Measurements from ENCODE around the gene MNS1. TPM values are rescaled to one million over a fixed set of nuclear protein-coding genes. Genes with fewer than 3 reads are reported as not detected.

Gene MNS1
- total and polyA plus RNA-seq, 2 of the 13 experiments (the other 11 are each of a cell fraction or from before 2014, with no cell fraction given): 0.22 to 1.7 TPM

GRCh38 chr15:56460947-56461346, 4.0 kb downstream of the MNS1 start:
- POLR2A ChIA-PET: no interaction called here
- Histone ChIP-seq H3K27me3 (ENCODE audit: control insufficient read depth in 1 of 2, insufficient read depth in 2 of 2, low read length in 2 of 2) (no peaks in the 10 kb centered on the region), H3K79me2 (ENCODE audit: insufficient read depth, low read length) (no peaks in the 10 kb centered on the region), H3K9me3 (ENCODE audit: low read length) (no peaks in the 10 kb centered on the region), H3K36me3 (replicated peaks in 1 of 2; ENCODE audit: control insufficient read depth in 1 of 2, insufficient read depth in 2 of 2, low read length in 2 of 2) (no peaks in the 10 kb centered on the region), H3K4me3 (replicated peaks in 1 of 3; ENCODE audit: insufficient read depth in 1 of 3, low read depth in 2 of 3, low read length in 3 of 3) (no peak overlapping the region), H3K27ac (ENCODE audit: extremely low read length, insufficient read depth, low read length) (no peak overlapping the region), H3K4me2 (ENCODE audit: low read depth, low read length) (no peak overlapping the region), H2AFZ (ENCODE audit: low read length) (no peak overlapping the region), H3K4me1 (ENCODE audit: insufficient read depth, low read length) (peaks cover 12% of the 10 kb centered on the region; the same call in 1 of the 2 replicates), H3K9ac (ENCODE audit: insufficient read depth, low read depth, low read length) (no peak overlapping the region), H4K20me1 (ENCODE audit: insufficient read depth, low read length) (no peaks in the 10 kb centered on the region)
- ATAC-seq (no peak), FAIRE-seq (no peak), DNase-seq (ENCODE audit: low spot score) (no peak)
- in situ Hi-C loops (cut with HindIII; ENCODE audit: extremely low pct_ligation_motif_present, low pct_unique_long_range_greater_than_20kb) (no loop called here), intact Hi-C loops (cut with micrococcal nuclease; ENCODE audit: unreplicated experiment) (no loop called here)
- no peak for TF ChIP-seq ZNF549 (CRISPR knock-in tag; IDR thresholded peaks at IDR 0.05)
- no peak for TF ChIP-seq ZBTB8A (CRISPR knock-in tag; IDR thresholded peaks at IDR 0.05; ENCODE audit: borderline replicate concordance, low read depth)
- no peak for TF ChIP-seq ZNF337 (CRISPR knock-in tag; IDR thresholded peaks at IDR 0.05; ENCODE audit: borderline replicate concordance, low read depth)
- no peak for TF ChIP-seq ZNF230 (CRISPR knock-in tag; IDR thresholded peaks at IDR 0.05)
- no peak for TF ChIP-seq ZBTB20 (CRISPR knock-in tag; IDR thresholded peaks at IDR 0.05; ENCODE audit: borderline replicate concordance, low read depth)
- TF ChIP-seq TSC22D2 (CRISPR knock-in tag; IDR thresholded peaks at IDR 0.05; ENCODE audit: borderline replicate concordance): no peak
- no peak for TF ChIP-seq YY1 (IDR thresholded peaks at IDR 0.05; ENCODE audit: insufficient read depth, insufficient replicate concordance, low read depth, low read length)
- CTCF ChIA-PET (ENCODE audit: low intra/inter-chr PET ratio, low total read pairs): no interaction called here
- BruUV-seq (replicated peaks): no TSS peak
- 84% methylated on average over 2 of the region's 2 CpGs for WGBS (ENCODE audit: low lambda C conversion rate)

- H3K27ac ChIP-seq (ENCODE audit: extremely low read length, insufficient read depth, low read length): no peak overlapping the region
- FAIRE-seq (no peak), ATAC-seq (no peak), DNase-seq (ENCODE audit: low spot score) (no peak)
- H3K27me3 ChIP-seq (ENCODE audit: control insufficient read depth in 1 of 2, insufficient read depth in 2 of 2, low read length in 2 of 2): no peaks in the 10 kb centered on the region
- no peaks in the 10 kb centered on the region for H4K20me1 ChIP-seq (ENCODE audit: insufficient read depth, low read length)
- intact Hi-C loops (cut with micrococcal nuclease; ENCODE audit: unreplicated experiment) (no loop called here), in situ Hi-C loops (cut with HindIII; ENCODE audit: extremely low pct_ligation_motif_present, low pct_unique_long_range_greater_than_20kb) (no loop called here)
- H3K4me3 ChIP-seq (replicated peaks in 1 of 3; ENCODE audit: insufficient read depth in 1 of 3, low read depth in 2 of 3, low read length in 3 of 3): no peak overlapping the region
- POLR2A ChIA-PET: no interaction called here
- WGBS (ENCODE audit: low lambda C conversion rate): 27% methylated on average over 1 of the region's 1 CpG
- no peaks in the 10 kb centered on the region for H3K36me3 ChIP-seq (replicated peaks in 1 of 2; ENCODE audit: control insufficient read depth in 1 of 2, insufficient read depth in 2 of 2, low read length in 2 of 2)
- H3K4me1 ChIP-seq (ENCODE audit: insufficient read depth, low read length): peaks cover 12% of the 10 kb centered on the region; the same call in 1 of the 2 replicates
- H3K9me3 ChIP-seq (ENCODE audit: low read length): no peaks in the 10 kb centered on the region
- no peak overlapping the region for H2AFZ ChIP-seq (ENCODE audit: low read length)
- H3K9ac ChIP-seq (ENCODE audit: insufficient read depth, low read depth, low read length): no peak overlapping the region
- CTCF ChIA-PET (ENCODE audit: low intra/inter-chr PET ratio, low total read pairs): no interaction called here
- H3K4me2 ChIP-seq (ENCODE audit: low read depth, low read length): no peak overlapping the region
- no peaks in the 10 kb centered on the region for H3K79me2 ChIP-seq (ENCODE audit: insufficient read depth, low read length)
- no TSS peak for BruUV-seq (replicated peaks)
- TF ChIP-seq NCOA2 (CRISPR knock-in tag; IDR thresholded peaks at IDR 0.05) (no peak), KDM3A (CRISPR knock-in tag; IDR thresholded peaks at IDR 0.05; ENCODE audit: low read depth) (no peak), HNRNPLL (IDR thresholded peaks at IDR 0.05; ENCODE audit: low read depth, low read length, poor library complexity, severe bottlenecking) (no peak), ZNF251 (CRISPR knock-in tag; IDR thresholded peaks at IDR 0.05) (no peak), FOXK1 (CRISPR knock-in tag; IDR thresholded peaks at IDR 0.05; ENCODE audit: borderline replicate concordance, low read depth) (no peak), RFX5 (IDR thresholded peaks at IDR 0.05; ENCODE audit: low read depth, low read length) (no peak), SP5 (CRISPR knock-in tag; IDR thresholded peaks at IDR 0.05; ENCODE audit: borderline replicate concordance, low read depth) (no peak), STAT6 (CRISPR knock-in tag; IDR thresholded peaks at IDR 0.05; ENCODE audit: borderline replicate concordance) (no peak), ZFY (CRISPR knock-in tag; IDR thresholded peaks at IDR 0.05) (no peak), ZNF530 (CRISPR knock-in tag; IDR thresholded peaks at IDR 0.05; ENCODE audit: low read depth) (no peak), SCMH1 (CRISPR knock-in tag; IDR thresholded peaks at IDR 0.05; ENCODE audit: borderline replicate concordance) (no peak), HOXD1 (CRISPR knock-in tag; IDR thresholded peaks at IDR 0.05) (no peak), ZNF335 (CRISPR knock-in tag; IDR thresholded peaks at IDR 0.05) (no peak)
These were observed 4.9 kb downstream of the MNS1 start for GRCh38 chr15:56460071-56460470.
